Heart left ventricle (tissue), 13 donors: Measurements from ENCODE around the gene CRELD2.

Experiments
- POLR2A ChIP-seq, 2 donors: fragments of 450-650 bp; IDR thresholded peaks; one replicate each; pipeline ENCODE4 v1.6.1; 2017; ENCODE audit warnings: antibody characterized with exemption in 2 of 2, mild to moderate bottlenecking in 2 of 2, moderate library complexity in 2 of 2
- TF ChIP-seq, protein P1 (sequence below), 12 donors: fragments of 200-600 bp; sonication (generic) in 4 of 12; IDR thresholded peaks; one replicate each; pipeline versions ENCODE4 v1.5.0 to v1.8.0; 2018 to 2022; ENCODE audit warnings: antibody characterized with exemption in 12 of 12, mild to moderate bottlenecking in 5 of 12
- donor health status: ischemic (EF 13 %, LVEDD 7.1; RV severe dilation, severe dysfunction).
- donor health status: DM: no; HTN: yes; CAD: no.
- donor health status: DM: no; HTN: no; CAD: no.
- donor health status: ischemic (EF 25% LVEDD 6.9; RV normal size, moderate dysfunction).
- donor health status: ischemic (EF 25% LVEDD 5.7; RV mildly dilated, moderate dysfunction).
- donor health status: ischemic (EF 35%, LVEDD 5.7; RV mildly dilated, moderate dysfunction).
- donor health status: nonischemic (EF 11% LVEDD 7.7; RV severe dilation, severe dysfunction).
- donor health status: DM: yes; HTN: yes; CAD: no.
- donor health status: PGD.
- donor health status: ischemic (EF 29% LVEDD 5.4; RV normal size, mild dysfunction).
- donor health status: nonischemic (EF 23%, LVEDD 6.1; RV moderate dilation, normal function).

DNA sequence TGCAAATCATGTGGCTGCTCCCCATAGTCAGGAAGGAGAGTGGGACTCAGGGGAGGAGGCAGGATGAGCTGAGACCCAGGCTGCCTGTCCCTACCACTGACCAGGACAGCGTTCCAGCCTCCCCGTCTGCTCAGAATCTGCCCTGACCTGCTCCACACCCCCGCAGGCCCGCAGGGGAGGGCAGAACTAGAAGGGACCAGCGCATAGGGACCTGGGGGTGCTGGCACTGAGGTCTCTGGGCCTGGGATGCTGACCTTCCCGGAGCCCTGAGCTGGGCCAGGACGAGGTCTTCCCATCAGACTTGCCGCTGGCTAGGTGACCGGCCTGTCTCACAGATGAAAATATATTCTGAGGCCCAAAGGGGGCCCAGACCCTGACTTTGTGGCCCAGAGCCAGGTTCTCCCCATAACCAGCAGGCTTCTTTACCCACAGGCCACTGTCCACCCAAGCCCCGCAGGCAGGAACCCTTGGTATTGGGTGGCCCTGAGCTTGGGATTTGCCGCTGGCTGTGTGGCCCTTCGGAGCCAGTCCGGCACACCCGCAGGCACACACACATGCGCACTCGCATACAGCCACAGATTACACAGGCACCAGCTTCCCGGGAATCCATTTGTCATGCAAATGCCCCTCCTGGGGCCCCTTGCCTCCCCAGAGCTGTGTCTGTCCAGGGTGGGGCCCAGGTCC lies 28.3 kb downstream of the CRELD2 start:
- TF ChIP-seq, protein P1, sequence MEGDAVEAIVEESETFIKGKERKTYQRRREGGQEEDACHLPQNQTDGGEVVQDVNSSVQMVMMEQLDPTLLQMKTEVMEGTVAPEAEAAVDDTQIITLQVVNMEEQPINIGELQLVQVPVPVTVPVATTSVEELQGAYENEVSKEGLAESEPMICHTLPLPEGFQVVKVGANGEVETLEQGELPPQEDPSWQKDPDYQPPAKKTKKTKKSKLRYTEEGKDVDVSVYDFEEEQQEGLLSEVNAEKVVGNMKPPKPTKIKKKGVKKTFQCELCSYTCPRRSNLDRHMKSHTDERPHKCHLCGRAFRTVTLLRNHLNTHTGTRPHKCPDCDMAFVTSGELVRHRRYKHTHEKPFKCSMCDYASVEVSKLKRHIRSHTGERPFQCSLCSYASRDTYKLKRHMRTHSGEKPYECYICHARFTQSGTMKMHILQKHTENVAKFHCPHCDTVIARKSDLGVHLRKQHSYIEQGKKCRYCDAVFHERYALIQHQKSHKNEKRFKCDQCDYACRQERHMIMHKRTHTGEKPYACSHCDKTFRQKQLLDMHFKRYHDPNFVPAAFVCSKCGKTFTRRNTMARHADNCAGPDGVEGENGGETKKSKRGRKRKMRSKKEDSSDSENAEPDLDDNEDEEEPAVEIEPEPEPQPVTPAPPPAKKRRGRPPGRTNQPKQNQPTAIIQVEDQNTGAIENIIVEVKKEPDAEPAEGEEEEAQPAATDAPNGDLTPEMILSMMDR (IDR thresholded peaks at IDR 0.05): no peak
- no peak for TF ChIP-seq POLR2A (IDR thresholded peaks at IDR 0.05)
